ENCODE measurements around the gene ATCAY.
"Not testable (repeated sequence)": the region's sequence is repeated elsewhere in the genome, so short reads cannot be mapped to it uniquely, and the experiment has no call there.

Gene ATCAY

DNA sequence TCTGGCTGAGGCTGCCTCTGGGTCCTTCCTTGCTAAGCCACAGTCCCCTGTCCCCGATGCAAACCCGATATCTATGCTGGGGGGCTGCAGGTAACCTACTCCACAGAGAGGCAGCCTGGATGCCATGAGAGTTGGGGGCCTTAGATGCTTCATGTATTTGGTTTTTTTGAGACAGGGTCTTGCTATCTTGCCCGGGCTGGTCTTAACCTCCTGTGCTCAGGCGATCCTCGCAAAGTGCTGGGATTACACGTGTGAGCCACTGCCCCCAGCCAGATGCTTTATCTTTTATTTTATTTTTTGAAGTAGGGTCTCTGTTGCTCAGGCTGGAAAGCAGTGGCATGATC is 1.5 kb downstream of the ATCAY start:
- Histone ChIP-seq H3K9ac (ENCODE audit: low read depth, low read length) (peak overlapping the region; percentile 66; the same call in 1 of the 2 replicates), H3K27ac (ENCODE audit: low read length) (no peak overlapping the region), H3K4me1 (ENCODE audit: insufficient read depth, low read length) (no peaks in the 10 kb centered on the region), H3K9me3 (ENCODE audit: insufficient read depth, low read depth, low read length) (no peaks in the 10 kb centered on the region), H3K27me3 (ENCODE audit: insufficient read depth, low read length) (peaks cover 23% of the 10 kb centered on the region), H3K4me3 (ENCODE audit: low read length) (peak overlapping the region; percentile 74), H3K36me3 (ENCODE audit: insufficient read depth, low read depth, low read length) (peaks cover under 1% of the 10 kb centered on the region; the same call in 1 of the 2 replicates)

DNA sequence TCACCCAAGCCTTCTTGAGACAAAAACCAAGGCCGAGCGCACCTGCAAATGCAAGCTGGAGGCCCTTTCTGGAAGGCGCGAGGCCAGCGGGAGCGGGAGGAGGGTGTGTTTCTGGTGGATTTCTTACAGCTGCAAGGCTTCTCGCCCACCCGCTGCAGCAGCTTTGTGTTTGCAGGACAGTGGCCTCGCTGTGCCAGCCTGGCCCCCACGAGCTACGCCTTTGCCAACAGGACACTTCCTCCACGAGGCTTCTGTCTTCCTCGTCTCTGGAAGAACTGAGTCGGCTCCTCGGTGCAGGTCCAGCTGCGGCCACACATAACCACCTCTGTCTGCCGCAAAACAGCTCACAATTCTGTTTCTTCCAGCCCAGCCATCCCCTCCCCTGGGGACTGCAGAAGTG is 10.1 kb downstream of the ATCAY start:
- no peak overlapping the region for H3K9ac ChIP-seq (ENCODE audit: low read depth, low read length)
- H3K4me1 ChIP-seq (ENCODE audit: insufficient read depth, low read length): no peaks in the 10 kb centered on the region
- no peak overlapping the region for H3K4me3 ChIP-seq (ENCODE audit: low read length)
- no peaks in the 10 kb centered on the region for H3K9me3 ChIP-seq (ENCODE audit: insufficient read depth, low read depth, low read length)
- peaks cover 3% of the 10 kb centered on the region; the same call in 1 of the 2 replicates for H3K36me3 ChIP-seq (ENCODE audit: insufficient read depth, low read depth, low read length)
- no peaks in the 10 kb centered on the region for H3K27me3 ChIP-seq (ENCODE audit: insufficient read depth, low read length)
- H3K27ac ChIP-seq (ENCODE audit: low read length): no peak overlapping the region

DNA sequence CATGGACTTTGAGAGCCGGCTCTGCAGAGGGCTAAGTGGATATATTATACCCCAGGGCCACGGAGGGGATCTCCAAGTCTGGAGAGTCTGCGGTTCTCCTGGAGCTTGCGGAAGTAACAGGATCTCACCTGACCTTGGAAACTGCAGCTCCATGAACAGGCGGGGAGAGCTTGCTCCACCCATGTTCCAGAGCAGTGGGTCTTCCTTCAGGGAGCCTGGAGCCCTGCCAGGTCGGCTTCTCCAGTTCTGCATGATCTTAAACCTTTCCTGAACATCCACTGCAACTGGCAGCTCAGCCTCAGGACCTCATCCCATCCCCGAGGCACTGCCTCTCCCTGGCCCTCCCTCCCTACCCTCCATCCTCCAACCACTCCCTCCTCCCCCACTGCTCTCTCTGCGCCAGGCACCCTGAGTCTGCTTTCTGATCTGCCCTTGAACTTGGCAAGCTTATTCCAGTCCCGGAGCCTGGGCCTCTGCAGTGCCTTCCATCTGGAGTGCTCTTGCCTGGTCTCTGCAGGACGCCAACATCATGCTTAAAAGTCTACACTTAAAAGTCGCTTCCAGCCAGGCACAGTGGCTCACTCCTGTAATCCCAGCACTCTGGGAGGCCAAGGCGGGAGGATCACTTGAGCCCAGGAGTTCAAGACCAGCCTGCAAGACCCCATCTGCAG is 13.2 kb downstream of the ATCAY start:
- Histone ChIP-seq H3K27ac (ENCODE audit: low read length) (no peak overlapping the region), H3K4me1 (ENCODE audit: insufficient read depth, low read length) (no peaks in the 10 kb centered on the region), H3K36me3 (ENCODE audit: insufficient read depth, low read depth, low read length) (peaks cover 8% of the 10 kb centered on the region; the same call in 1 of the 2 replicates), H3K4me3 (ENCODE audit: low read length) (no peak overlapping the region), H3K27me3 (ENCODE audit: insufficient read depth, low read length) (no peaks in the 10 kb centered on the region), H3K9ac (ENCODE audit: low read depth, low read length) (no peak overlapping the region), H3K9me3 (ENCODE audit: insufficient read depth, low read depth, low read length) (peaks cover 8% of the 10 kb centered on the region)

DNA sequence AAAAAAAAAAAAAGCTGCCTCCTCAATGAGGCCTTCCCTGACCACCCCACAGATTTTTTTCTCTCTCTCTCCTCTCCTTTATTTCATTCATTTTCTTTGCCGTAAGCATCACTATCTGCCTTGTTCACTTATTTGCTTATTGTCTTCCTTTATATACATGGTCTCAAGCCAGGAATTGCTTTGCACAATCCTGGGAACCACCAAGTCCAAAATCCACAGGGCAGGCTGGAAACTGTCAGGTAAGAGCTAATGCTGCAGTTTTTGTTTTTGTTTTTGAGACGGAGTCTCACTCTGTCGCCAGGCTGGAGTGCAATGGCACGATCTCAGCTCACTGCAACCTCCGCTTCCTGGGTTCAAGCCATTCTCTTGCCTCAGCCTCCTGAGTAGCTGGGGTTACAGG is 14.5 kb downstream of the ATCAY start:
- H3K4me3 ChIP-seq (ENCODE audit: low read length); H3K4me1 ChIP-seq (ENCODE audit: insufficient read depth, low read length); H3K9ac ChIP-seq (ENCODE audit: low read depth, low read length); H3K27me3 ChIP-seq (ENCODE audit: insufficient read depth, low read length); H3K27ac ChIP-seq (ENCODE audit: low read length); H3K9me3 ChIP-seq (ENCODE audit: insufficient read depth, low read depth, low read length): not testable (repeated sequence)
- peaks cover 11% of the 10 kb centered on the region; the same call in 1 of the 2 replicates for H3K36me3 ChIP-seq (ENCODE audit: insufficient read depth, low read depth, low read length)

DNA sequence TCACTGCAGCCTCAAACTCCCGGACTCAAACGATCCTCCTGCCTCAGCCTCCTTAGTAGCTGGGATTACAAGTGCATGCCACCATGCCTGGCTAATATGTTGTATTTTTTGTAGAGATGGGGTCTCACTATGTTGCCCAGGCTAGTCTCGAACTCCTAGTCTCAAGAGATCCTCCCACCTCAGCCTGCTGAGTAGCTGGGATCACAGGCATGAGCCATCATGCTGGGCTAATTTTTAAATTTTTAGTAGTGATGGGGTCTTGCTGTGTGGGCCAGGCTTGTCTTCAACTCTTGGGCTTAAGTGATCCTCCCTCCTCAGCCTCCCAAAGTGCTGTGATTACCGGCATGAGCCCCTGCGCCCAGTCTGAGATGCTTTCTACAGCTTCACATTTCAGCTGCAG is 15.3 kb downstream of the ATCAY start:
- H3K4me3 ChIP-seq (ENCODE audit: low read length): no peak overlapping the region
- no peak overlapping the region for H3K9ac ChIP-seq (ENCODE audit: low read depth, low read length)
- no peaks in the 10 kb centered on the region for H3K27me3 ChIP-seq (ENCODE audit: insufficient read depth, low read length)
- H3K36me3 ChIP-seq (ENCODE audit: insufficient read depth, low read depth, low read length): peaks cover 11% of the 10 kb centered on the region; the same call in 1 of the 2 replicates
- H3K4me1 ChIP-seq (ENCODE audit: insufficient read depth, low read length): no peaks in the 10 kb centered on the region
- H3K27ac ChIP-seq (ENCODE audit: low read length): no peak overlapping the region
- H3K9me3 ChIP-seq (ENCODE audit: insufficient read depth, low read depth, low read length): peaks cover 9% of the 10 kb centered on the region

DNA sequence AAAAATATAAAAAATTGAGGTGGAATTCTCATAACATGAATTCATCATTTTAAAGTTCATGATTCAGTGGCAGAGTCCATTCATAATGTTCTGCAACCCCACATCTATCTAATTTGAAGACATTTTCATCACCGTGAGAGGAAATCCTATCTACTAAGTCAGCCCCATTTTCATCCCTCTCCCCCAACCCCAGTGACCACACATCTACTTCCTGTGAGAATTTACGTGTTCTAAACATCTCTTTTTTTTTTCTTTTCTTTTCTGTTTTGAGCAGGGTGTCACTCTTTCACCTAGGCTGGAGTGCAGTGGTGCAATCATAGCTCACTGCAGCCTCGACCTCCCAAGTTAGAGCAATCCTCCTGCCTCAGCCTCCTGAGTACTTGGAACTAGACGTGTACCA is 17.5 kb downstream of the ATCAY start:
- H3K27ac ChIP-seq (ENCODE audit: low read length): no peak overlapping the region
- H3K9ac ChIP-seq (ENCODE audit: low read depth, low read length): no peak overlapping the region
- H3K4me1 ChIP-seq (ENCODE audit: insufficient read depth, low read length): no peaks in the 10 kb centered on the region
- H3K4me3 ChIP-seq (ENCODE audit: low read length): no peak overlapping the region
- H3K36me3 ChIP-seq (ENCODE audit: insufficient read depth, low read depth, low read length): peaks cover 18% of the 10 kb centered on the region; the same call in 1 of the 2 replicates
- H3K9me3 ChIP-seq (ENCODE audit: insufficient read depth, low read depth, low read length): peaks cover 9% of the 10 kb centered on the region
- H3K27me3 ChIP-seq (ENCODE audit: insufficient read depth, low read length): no peaks in the 10 kb centered on the region

DNA sequence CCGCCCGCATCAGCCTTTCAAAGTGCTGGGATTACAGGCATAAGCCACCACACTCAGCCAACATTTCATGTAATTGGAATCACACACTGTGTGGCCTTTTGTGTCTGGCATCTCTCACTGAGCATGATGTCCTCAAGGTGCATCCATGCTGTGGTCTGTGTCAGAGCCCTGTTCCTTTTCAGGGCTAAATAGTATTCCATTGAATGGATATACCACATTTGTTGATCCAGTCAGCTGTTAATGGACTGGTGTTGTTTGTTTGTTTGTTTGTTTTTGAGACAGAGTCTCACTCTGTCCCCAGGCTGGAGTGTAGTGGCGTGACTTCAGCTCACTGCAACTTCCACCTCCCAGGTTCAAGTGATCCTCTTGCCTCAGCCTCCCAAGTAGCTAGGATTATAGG is 17.9 kb downstream of the ATCAY start:
- Histone ChIP-seq H3K4me1 (ENCODE audit: insufficient read depth, low read length) (no peaks in the 10 kb centered on the region), H3K27me3 (ENCODE audit: insufficient read depth, low read length) (no peaks in the 10 kb centered on the region), H3K4me3 (ENCODE audit: low read length) (no peak overlapping the region), H3K27ac (ENCODE audit: low read length) (no peak overlapping the region), H3K9ac (ENCODE audit: low read depth, low read length) (no peak overlapping the region), H3K9me3 (ENCODE audit: insufficient read depth, low read depth, low read length) (peaks cover 9% of the 10 kb centered on the region), H3K36me3 (ENCODE audit: insufficient read depth, low read depth, low read length) (peaks cover 18% of the 10 kb centered on the region; the same call in 1 of the 2 replicates)

DNA sequence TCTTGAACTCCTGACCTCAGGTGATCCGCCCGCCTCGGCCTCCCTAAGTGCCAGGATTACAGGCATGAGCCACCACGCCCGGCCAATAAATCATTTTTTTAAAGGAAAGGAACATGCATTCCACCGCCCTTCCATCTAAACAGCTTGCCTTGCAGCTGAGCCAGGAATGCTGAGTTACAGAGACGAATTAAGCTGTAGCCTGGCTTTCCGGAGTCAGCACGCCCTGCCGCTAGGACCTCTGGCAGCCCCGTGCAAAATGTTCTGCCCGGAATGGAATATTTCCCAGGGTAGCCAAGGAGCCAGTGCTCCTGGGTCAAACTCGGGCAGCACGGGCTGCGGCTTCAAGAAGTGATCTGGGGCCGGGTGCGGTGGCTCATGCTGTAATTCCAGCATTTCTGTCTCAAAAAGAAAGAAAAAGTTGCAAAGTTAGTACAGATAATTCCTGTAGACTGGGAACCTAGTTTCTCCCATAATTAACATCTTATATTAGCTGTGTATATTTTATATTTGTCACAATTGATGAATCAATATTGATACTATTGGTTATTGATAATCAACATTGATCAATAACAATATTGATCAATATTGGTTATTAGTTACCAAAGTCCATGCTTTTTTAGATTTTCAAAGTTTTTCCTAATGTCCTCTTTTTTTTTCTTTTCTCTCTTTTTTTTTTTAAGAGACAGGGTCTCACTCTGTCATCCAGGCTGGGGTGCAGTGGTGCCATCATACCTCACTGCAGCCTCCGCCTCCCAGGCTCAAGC is 19.2 kb downstream of the ATCAY start:
- Histone ChIP-seq H3K9ac (ENCODE audit: low read depth, low read length) (no peak overlapping the region), H3K36me3 (ENCODE audit: insufficient read depth, low read depth, low read length) (peaks cover 22% of the 10 kb centered on the region; the same call in 1 of the 2 replicates), H3K4me1 (ENCODE audit: insufficient read depth, low read length) (no peaks in the 10 kb centered on the region), H3K9me3 (ENCODE audit: insufficient read depth, low read depth, low read length) (peaks cover 9% of the 10 kb centered on the region), H3K27ac (ENCODE audit: low read length) (no peak overlapping the region), H3K4me3 (ENCODE audit: low read length) (no peak overlapping the region), H3K27me3 (ENCODE audit: insufficient read depth, low read length) (no peaks in the 10 kb centered on the region)

DNA sequence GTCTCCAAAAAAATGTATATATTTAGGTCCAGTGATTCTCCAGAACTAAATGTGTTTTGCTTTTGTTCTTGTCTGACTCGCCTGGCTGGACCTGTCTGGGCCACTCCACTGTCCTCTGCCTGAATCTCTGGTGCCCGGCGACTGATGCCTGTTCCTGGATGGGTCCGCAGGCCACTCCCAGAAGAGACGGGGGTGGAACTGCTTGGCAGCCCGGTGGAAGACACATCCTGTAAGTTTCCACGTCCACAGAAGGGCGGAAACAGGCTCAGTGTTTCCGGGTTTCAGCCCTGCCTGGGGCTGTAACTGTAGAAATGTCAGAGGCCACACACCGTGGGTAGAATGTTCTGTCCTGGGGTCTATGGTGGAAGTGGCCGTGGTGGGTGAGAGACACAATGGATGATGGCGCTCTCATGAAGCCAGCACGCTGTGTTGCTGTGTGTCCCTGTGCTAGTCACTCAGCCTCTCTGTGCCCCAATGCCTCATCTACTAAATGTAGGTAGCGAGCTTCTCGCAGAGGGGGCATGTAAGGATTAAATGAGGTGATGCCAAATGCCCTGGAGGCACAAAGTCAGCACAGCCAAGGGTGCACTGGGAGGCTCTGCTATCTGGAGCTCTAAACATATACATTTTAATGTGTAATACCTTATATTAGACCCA is 22.0 kb downstream of the ATCAY start:
- H3K9ac ChIP-seq (ENCODE audit: low read depth, low read length): no peak overlapping the region
- H3K9me3 ChIP-seq (ENCODE audit: insufficient read depth, low read depth, low read length): peaks cover 9% of the 10 kb centered on the region
- peaks cover 32% of the 10 kb centered on the region; the same call in 1 of the 2 replicates for H3K36me3 ChIP-seq (ENCODE audit: insufficient read depth, low read depth, low read length)
- H3K4me1 ChIP-seq (ENCODE audit: insufficient read depth, low read length): no peaks in the 10 kb centered on the region
- H3K27ac ChIP-seq (ENCODE audit: low read length): no peak overlapping the region
- no peaks in the 10 kb centered on the region for H3K27me3 ChIP-seq (ENCODE audit: insufficient read depth, low read length)
- H3K4me3 ChIP-seq (ENCODE audit: low read length): no peak overlapping the region

DNA sequence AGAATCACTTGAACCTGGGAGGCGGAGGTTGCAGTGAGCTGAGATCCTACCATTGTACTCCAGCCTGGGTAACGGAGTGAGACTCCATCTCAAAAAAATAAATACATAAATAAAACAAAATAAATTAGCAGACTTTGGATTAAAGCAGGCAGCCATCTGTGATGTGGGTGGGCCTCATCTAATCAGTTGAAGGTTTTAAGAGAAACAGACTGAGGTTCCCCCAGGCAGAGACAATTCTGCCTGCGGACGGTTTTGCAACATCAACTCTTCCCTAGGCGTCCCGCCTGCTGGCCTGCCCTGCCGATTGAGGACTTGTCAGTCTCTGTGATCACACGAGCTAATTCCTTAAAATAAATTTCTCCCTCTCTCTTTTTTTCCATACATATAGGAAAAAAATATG is 23.7 kb downstream of the ATCAY start:
- H3K36me3 ChIP-seq (ENCODE audit: insufficient read depth, low read depth, low read length): peaks cover 23% of the 10 kb centered on the region; the same call in 1 of the 2 replicates
- H3K27ac ChIP-seq (ENCODE audit: low read length): no peak overlapping the region
- H3K9me3 ChIP-seq (ENCODE audit: insufficient read depth, low read depth, low read length): no peaks in the 10 kb centered on the region
- H3K4me3 ChIP-seq (ENCODE audit: low read length): no peak overlapping the region
- H3K27me3 ChIP-seq (ENCODE audit: insufficient read depth, low read length): no peaks in the 10 kb centered on the region
- no peaks in the 10 kb centered on the region for H3K4me1 ChIP-seq (ENCODE audit: insufficient read depth, low read length)
- H3K9ac ChIP-seq (ENCODE audit: low read depth, low read length): no peak overlapping the region

DNA sequence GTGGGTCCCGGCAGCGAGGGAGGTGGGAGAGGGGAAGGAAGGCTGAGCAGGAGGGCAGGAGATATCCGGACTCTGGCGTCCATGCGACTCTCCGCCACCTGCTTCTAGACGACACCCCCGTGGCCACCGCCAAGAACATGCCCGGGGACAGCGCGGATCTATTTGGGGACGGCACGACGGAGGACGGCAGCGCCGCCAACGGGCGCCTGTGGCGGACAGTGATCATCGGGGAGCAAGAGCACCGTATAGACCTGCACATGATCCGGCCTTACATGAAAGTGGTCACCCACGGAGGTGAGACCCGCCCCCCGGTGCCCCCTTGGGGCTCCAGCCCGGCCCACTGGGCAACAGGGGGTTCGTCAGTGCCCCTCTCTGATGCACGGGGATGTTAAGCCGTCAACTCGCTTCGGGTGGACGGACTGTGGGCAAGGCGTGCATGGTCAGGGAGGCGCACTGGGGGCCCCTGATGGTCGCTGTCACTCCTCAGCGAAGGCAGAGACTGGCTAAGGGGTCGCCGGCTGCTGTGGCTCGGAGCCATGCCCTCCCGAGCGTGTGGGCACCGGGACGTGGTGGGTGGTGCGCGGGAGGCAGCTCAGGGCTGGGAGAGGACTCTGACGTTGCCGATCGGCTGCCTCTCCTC is 27.3 kb downstream of the ATCAY start:
- no peak overlapping the region for H3K9ac ChIP-seq (ENCODE audit: low read depth, low read length)
- no peak overlapping the region for H3K27ac ChIP-seq (ENCODE audit: low read length)
- peaks cover 43% of the 10 kb centered on the region for H3K36me3 ChIP-seq (ENCODE audit: insufficient read depth, low read depth, low read length)
- H3K4me3 ChIP-seq (ENCODE audit: low read length): no peak overlapping the region
- no peaks in the 10 kb centered on the region for H3K4me1 ChIP-seq (ENCODE audit: insufficient read depth, low read length)
- peaks cover 12% of the 10 kb centered on the region for H3K9me3 ChIP-seq (ENCODE audit: insufficient read depth, low read depth, low read length)
- no peaks in the 10 kb centered on the region for H3K27me3 ChIP-seq (ENCODE audit: insufficient read depth, low read length)
